Progenitor cell of endocrine pancreas (in vitro differentiated cells): ENCODE data around the gene IRF2. TPM values are rescaled to one million over a fixed set of nuclear protein-coding genes. Genes with fewer than 3 reads are reported as not detected.
"Not testable (repeated sequence)": the region's sequence is repeated elsewhere in the genome, so short reads cannot be mapped to it uniquely, and the experiment has no call there.

Experiments used
- DNase-seq: peaks from one replicate; pipeline ENCODE4 v3.0.0; 2021; ENCODE audit warnings: low spot score; ENCODE audit not compliant: unreplicated experiment
- H3K27ac Mint-ChIP-seq: 2 replicates; pipeline ENCODE4 v1.8.0; 2021; ENCODE audit warnings: mild to moderate bottlenecking, moderate library complexity, mixed read lengths
- H3K27me3 Mint-ChIP-seq: 2 replicates; pipeline ENCODE4 v1.8.0; 2021; ENCODE audit warnings: mixed read lengths
- H3K36me3 Mint-ChIP-seq: 2 replicates; pipeline ENCODE4 v1.8.0; 2022; ENCODE audit warnings: mixed read lengths; ENCODE audit not compliant: insufficient read depth
- H3K4me1 Mint-ChIP-seq: 2 replicates; pipeline ENCODE4 v1.8.0; 2021; ENCODE audit warnings: low read depth, mixed read lengths
- H3K4me3 Mint-ChIP-seq: 2 replicates; pipeline ENCODE4 v1.8.0; 2021; ENCODE audit warnings: low read depth, mild to moderate bottlenecking, moderate library complexity, mixed read lengths
- H3K9me3 Mint-ChIP-seq: 2 replicates; pipeline ENCODE4 v1.8.0; 2021; ENCODE audit warnings: low read depth, mixed read lengths
- total RNA-seq: library from RNA; stranded (reverse); gene quantifications from 2 replicates; pipeline ENCODE4 v1.2.1, GENCODE V29; 2021
- TF ChIP-seq, protein P1 (sequence below): fragments of 200-600 bp; sonication (generic); IDR thresholded peaks from one replicate; pipeline ENCODE4 v1.5.0; 2021; ENCODE audit warnings: antibody characterized with exemption, mild to moderate bottlenecking; ENCODE audit not compliant: unreplicated experiment

IRF2 gene
- total RNA-seq, 1 donor from 2014 or later = 19.1 TPM

DNA sequence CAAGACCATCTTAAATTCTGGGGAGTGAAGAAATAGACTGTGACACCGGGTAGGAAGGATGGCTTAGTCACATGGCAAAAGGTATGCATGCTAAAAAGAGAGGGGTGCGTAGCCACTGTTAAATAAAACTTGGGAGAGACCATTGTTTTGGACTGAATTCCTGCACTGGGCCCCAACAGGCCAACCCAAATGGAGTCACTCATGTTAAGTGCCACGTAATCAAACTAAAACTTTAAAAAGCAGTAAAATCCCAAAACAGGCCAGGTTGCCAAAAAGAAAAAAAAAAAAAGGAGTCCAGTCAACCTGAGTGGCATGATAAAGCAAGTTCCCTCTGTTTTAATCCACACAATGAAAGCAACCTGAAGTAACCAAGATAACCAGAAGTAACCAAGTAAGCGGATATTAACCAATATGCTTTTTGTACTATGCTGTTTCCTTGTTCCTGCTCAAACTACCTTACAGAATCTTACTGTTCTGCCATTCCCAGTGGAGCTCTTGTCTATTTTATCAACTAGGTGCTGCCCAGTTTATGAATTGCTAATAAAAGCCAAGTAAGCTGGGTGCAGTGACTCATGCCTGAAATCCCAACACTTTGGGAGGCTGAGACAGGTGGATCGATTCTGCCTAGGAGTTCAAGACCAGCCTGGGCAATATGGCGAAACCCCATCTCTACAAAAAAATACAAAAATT is 132.0 kb downstream of the IRF2 start:
- H3K4me3 Mint-ChIP-seq = peak overlapping the region; percentile 42

DNA sequence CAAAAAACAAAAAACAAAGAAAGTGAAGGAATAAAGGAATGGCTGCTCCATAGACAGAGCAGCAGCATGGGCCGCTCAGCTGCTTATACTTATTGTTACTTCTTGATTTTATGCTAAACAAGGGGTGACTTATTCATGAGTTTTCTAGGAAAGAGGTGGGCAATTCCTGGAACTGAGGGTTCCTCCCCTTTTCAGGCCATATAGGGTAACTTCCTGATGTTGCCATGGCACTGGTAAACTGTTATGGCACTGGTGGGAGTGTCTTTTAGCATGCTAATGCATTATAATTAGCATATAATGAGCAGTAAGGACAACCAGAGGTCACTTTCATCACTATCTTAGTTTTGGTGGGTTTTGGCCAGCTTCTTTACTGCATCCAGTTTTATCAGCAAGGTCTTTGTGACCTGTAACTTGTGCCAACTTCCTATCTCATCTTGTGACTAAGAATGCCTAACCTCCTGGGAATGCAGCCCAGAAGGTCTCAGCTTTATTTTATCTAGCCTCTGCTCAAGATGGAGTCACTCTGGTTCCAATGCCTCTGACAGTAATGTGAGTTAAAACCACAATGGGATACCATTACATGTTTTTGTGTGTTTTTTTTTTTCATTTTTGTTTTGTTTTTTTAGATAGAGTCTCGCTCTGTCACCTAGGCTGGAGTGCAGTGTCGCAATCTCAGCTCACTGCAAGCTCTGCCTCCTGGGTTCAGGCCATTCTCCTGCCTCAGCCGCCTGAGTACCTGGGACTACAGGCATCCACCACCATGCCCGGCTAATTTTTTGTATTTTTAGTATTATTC is 134.8 kb downstream of the IRF2 start:
- not testable (repeated sequence) for DNase-seq, H3K9me3 Mint-ChIP-seq, H3K27ac Mint-ChIP-seq, H3K27me3 Mint-ChIP-seq, H3K4me3 Mint-ChIP-seq, H3K4me1 Mint-ChIP-seq, H3K36me3 Mint-ChIP-seq

More for the DNA sequence above, 132.0 kb downstream of the IRF2 start:
- Mint-ChIP-seq H3K36me3 (no peaks in the 10 kb centered on the region), H3K27ac (no peak overlapping the region), H3K27me3 (no peaks in the 10 kb centered on the region), H3K4me1 (peaks cover 15% of the 10 kb centered on the region), H3K9me3 (peaks cover 10% of the 10 kb centered on the region)
- TF ChIP-seq, protein P1, sequence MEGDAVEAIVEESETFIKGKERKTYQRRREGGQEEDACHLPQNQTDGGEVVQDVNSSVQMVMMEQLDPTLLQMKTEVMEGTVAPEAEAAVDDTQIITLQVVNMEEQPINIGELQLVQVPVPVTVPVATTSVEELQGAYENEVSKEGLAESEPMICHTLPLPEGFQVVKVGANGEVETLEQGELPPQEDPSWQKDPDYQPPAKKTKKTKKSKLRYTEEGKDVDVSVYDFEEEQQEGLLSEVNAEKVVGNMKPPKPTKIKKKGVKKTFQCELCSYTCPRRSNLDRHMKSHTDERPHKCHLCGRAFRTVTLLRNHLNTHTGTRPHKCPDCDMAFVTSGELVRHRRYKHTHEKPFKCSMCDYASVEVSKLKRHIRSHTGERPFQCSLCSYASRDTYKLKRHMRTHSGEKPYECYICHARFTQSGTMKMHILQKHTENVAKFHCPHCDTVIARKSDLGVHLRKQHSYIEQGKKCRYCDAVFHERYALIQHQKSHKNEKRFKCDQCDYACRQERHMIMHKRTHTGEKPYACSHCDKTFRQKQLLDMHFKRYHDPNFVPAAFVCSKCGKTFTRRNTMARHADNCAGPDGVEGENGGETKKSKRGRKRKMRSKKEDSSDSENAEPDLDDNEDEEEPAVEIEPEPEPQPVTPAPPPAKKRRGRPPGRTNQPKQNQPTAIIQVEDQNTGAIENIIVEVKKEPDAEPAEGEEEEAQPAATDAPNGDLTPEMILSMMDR = no peak
- DNase-seq = no peak

DNA sequence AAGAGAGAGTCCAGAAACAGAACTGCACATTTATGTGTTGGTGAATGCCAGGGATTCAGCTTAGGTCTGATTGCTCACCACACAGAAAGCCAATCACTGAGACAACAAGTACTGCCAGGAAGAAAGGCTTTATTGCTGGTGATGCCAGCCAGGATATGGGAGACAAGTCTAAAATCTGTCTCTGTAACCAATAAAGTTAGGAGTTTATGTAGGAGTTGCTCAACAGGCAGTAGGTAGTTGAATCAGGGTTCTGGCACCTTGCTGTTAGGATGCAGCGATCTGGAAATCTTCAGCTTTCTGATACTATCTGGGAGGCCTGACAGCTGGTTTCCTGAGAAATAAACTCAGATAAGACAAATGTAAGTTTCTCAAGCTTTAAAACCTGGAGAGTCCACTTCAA is 136.4 kb downstream of the IRF2 start:
- Mint-ChIP-seq H3K4me3 (no peak overlapping the region), H3K36me3 (no peaks in the 10 kb centered on the region), H3K4me1 (no peaks in the 10 kb centered on the region), H3K27me3 (no peaks in the 10 kb centered on the region), H3K27ac (no peak overlapping the region), H3K9me3 (peaks cover 10% of the 10 kb centered on the region)
- TF ChIP-seq, protein P1 = no peak
- no peak for DNase-seq

Other genes starting within 250 kb of the IRF2 start
- gene CASP3, start 174.9 kb upstream of the IRF2 start, total RNA-seq = 29.6 and 33.9 TPM in 2 replicates
- 17.4 and 19.0 TPM in 2 replicates for gene PRIMPOL, start 175.2 kb upstream of the IRF2 start, total RNA-seq